Measurements from ENCODE around the gene CARD19. TPM values are rescaled to one million over a fixed set of nuclear protein-coding genes. Genes with fewer than 3 reads are reported as not detected.

Gene CARD19
- total and polyA plus RNA-seq, 9 donors: 5.0 to 67.6 (median 44.7) TPM

- Histone ChIP-seq H3K27ac (no peak overlapping the region), H3K27me3 (no peaks in the 10 kb centered on the region), H3K4me1 (ENCODE audit: insufficient read depth) (peaks cover 12% of the 10 kb centered on the region), H3K4me3 (no peak overlapping the region), H3K9me3 (no peaks in the 10 kb centered on the region), H3K36me3 (no peaks in the 10 kb centered on the region)
- DNase-seq: no peak
- TF ChIP-seq EP300 (IDR thresholded peaks at IDR 0.05) (no peak), CTCF (IDR thresholded peaks at IDR 0.05) (no peak), POLR2A (IDR thresholded peaks at IDR 0.05) (no peak)
- intact Hi-C loops (cut with DNase I): no loop called here
- WGBS, 3 donors: 79 to 84% (median 79%) methylated on average over 3 of the region's 3 CpGs
These were observed 28.9 kb upstream of the CARD19 start for GRCh38 chr9:93066978-93067603.

GRCh38 chr9:93068956-93069355 is 27.1 kb upstream of the CARD19 start:
- H3K27ac ChIP-seq: no peak overlapping the region
- WGBS, 3 donors: 90 to 93% (median 93%) methylated on average over 4 of the region's 4 CpGs
- TF ChIP-seq POLR2A (IDR thresholded peaks at IDR 0.05): no peak
- TF ChIP-seq EP300 (IDR thresholded peaks at IDR 0.05): no peak
- TF ChIP-seq CTCF (IDR thresholded peaks at IDR 0.05): no peak

GRCh38 chr9:93071464-93071863 is 24.6 kb upstream of the CARD19 start:
- H3K27me3 ChIP-seq: no peaks in the 10 kb centered on the region
- peak overlapping the region in 1 of 2 donors; percentile 76 for H3K27ac ChIP-seq
- intact Hi-C loops (cut with DNase I): no loop called here

More at GRCh38 chr9:93068956-93069355, 27.1 kb upstream of the CARD19 start:
- H3K27me3 ChIP-seq: no peaks in the 10 kb centered on the region
- no peaks in the 10 kb centered on the region for H3K36me3 ChIP-seq
- peak in 1 of 5 donors; percentile 12 for DNase-seq
- intact Hi-C loops (cut with DNase I): no loop called here
- peaks cover 18% of the 10 kb centered on the region for H3K4me1 ChIP-seq (ENCODE audit: insufficient read depth)
- no peak overlapping the region for H3K4me3 ChIP-seq
- H3K9me3 ChIP-seq: no peaks in the 10 kb centered on the region

GRCh38 chr9:93072383-93072795 is 23.6 kb upstream of the CARD19 start:
- Histone ChIP-seq H3K27me3 (no peaks in the 10 kb centered on the region), H3K4me1 (ENCODE audit: insufficient read depth) (peaks cover 23% of the 10 kb centered on the region), H3K9me3 (no peaks in the 10 kb centered on the region), H3K27ac (peak overlapping the region in 1 of 2 donors; percentile 76), H3K36me3 (no peaks in the 10 kb centered on the region), H3K4me3 (no peak overlapping the region)
- 1 to 5% (median 3%) methylated on average over 5 of the region's 5 CpGs for WGBS, 3 donors
- intact Hi-C loops (cut with DNase I): no loop called here
- TF ChIP-seq EP300 (IDR thresholded peaks at IDR 0.05) (no peak), POLR2A (IDR thresholded peaks at IDR 0.05) (no peak), CTCF (IDR thresholded peaks at IDR 0.05) (no peak)
- DNase-seq: peak; percentile 67 to 85 (median 79)

More at GRCh38 chr9:93071464-93071863, 24.6 kb upstream of the CARD19 start:
- Histone ChIP-seq H3K36me3 (no peaks in the 10 kb centered on the region), H3K4me3 (no peak overlapping the region), H3K4me1 (ENCODE audit: insufficient read depth) (peaks cover 23% of the 10 kb centered on the region), H3K9me3 (no peaks in the 10 kb centered on the region)
- WGBS, 3 donors: 60 to 66% (median 65%) methylated on average over 7 of the region's 7 CpGs
- DNase-seq: peak in 4 of 5 donors; percentile 67 to 80 (median 70)
- TF ChIP-seq POLR2A (IDR thresholded peaks at IDR 0.05): no peak
- TF ChIP-seq EP300 (IDR thresholded peaks at IDR 0.05): no peak
- no peak for TF ChIP-seq CTCF (IDR thresholded peaks at IDR 0.05)

Data from ovary (tissue), 9 donors.